Measurements from ENCODE around the gene FAM171A1.
"Not testable (repeated sequence)": the region's sequence is repeated elsewhere in the genome, so short reads cannot be mapped to it uniquely, and the experiment has no call there.

The FAM171A1 gene

DNA sequence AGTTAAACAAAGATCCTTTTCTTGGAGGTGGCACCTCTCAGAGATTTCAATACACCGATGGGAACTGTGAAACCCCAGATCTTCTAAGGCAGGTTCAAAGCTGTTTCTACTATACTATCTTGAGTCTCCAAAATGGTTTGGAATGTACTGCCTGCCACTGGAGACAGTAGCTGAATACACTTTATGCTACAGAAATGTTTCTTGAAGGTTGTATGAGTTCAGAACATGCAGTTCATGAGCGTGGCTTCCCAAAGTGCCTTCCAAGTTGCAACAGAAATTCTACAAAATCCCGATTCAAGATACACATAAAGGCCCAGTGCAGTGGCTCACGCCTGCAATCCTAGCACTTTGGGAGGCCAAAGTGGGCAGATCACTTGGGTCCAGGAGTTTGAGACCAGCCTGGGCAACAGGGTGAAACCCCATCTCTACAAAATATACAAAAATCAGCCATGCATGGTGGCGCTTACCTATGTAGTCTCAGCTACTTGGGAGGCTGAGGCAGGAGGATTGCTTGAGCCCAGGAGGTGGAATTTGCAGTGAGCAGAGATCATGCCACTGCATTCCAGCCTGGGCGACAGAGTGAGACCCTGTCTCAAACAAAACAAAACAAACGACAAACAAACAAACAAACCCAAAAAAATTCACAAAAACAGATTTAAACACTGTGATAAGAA is 36.3 kb downstream of the FAM171A1 start:
- Histone ChIP-seq H3K4me3 (ENCODE audit: low read length in 2 of 2) (no peak overlapping the region), H3K27me3 (ENCODE audit: control insufficient read depth in 2 of 2, insufficient read depth in 2 of 2, low read length in 2 of 2) (no peaks in the 10 kb centered on the region), H3K4me1 (ENCODE audit: control insufficient read depth in 2 of 2, insufficient read depth in 2 of 2, low read length in 2 of 2) (peaks cover 29 to 36% of the 10 kb centered on the region in 2 donors), H3K36me3 (ENCODE audit: control insufficient read depth in 2 of 2, insufficient read depth in 2 of 2, low read length in 2 of 2) (no peaks in the 10 kb centered on the region), H3K27ac (ENCODE audit: low read depth in 2 of 2, low read length in 2 of 2) (peak overlapping the region; percentile 85 to 86), H3K9ac (ENCODE audit: low read depth in 1 of 2, low read length in 2 of 2) (no peak overlapping the region), H3K9me3 (ENCODE audit: control insufficient read depth in 2 of 2, low read length in 2 of 2) (no peaks in the 10 kb centered on the region)

DNA sequence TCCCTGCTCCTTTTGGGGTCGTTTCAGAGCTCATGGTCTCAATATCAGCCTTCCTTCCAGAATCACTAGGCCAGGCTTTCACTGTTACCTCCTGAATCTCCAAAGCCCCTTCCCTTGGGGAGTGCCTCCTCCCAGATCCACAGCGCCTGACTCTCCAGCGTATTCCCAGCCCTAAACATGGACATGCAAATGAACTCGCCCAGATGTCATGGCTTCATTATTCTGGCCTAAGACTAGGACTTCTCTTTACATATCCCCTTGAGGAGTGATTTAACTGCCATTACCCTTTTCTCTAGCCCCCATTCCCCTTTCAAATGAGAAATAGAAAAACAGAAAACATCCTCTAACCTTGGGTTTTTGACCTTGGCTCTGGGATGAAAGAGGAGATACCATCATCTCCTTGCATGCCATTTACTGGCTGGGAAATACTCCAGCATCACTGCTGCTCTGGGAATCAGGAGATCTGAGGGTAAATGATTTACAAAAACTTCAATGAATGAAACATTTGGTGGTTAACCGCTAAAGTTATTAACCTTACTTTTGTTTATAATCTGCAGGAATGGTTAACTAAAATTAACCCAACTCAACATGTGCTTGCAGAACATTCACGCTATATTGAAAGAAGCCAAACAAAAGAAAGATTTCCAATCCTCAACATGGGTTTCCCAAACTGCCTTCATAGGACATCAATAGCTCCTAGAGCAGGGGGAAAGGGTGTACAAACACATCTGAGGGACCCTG is 37.0 kb downstream of the FAM171A1 start:
- no peaks in the 10 kb centered on the region for H3K27me3 ChIP-seq (ENCODE audit: control insufficient read depth in 2 of 2, insufficient read depth in 2 of 2, low read length in 2 of 2)
- H3K9me3 ChIP-seq (ENCODE audit: control insufficient read depth in 2 of 2, low read length in 2 of 2): no peaks in the 10 kb centered on the region
- H3K27ac ChIP-seq (ENCODE audit: low read depth in 2 of 2, low read length in 2 of 2): peak overlapping the region; percentile 85 to 86
- H3K4me3 ChIP-seq (ENCODE audit: low read length in 2 of 2): no peak overlapping the region
- H3K9ac ChIP-seq (ENCODE audit: low read depth in 1 of 2, low read length in 2 of 2): peak overlapping the region in 1 of 2 donors; percentile 45
- H3K36me3 ChIP-seq (ENCODE audit: control insufficient read depth in 2 of 2, insufficient read depth in 2 of 2, low read length in 2 of 2): no peaks in the 10 kb centered on the region
- H3K4me1 ChIP-seq (ENCODE audit: control insufficient read depth in 2 of 2, insufficient read depth in 2 of 2, low read length in 2 of 2): peaks cover 35 to 41% of the 10 kb centered on the region in 2 donors

DNA sequence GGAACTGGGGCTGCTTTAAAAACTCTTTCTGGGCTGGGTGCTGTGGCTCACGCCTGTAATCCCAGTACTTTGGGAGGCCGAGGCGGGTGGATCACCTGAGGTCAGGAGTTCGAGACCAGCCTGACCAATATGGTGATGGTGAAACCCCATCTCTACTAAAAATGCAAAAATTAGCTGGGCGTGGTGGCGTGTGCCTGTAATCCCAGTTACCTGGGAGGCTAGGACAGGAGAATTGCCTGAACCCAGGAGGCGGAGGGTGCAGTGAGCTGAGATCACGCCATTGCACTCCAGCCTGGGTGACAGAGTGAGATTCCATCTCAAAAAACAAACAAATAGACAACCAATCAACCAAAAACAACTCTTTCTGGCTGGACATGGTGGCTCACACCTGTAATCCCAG is 37.9 kb downstream of the FAM171A1 start:
- Histone ChIP-seq H3K4me1 (ENCODE audit: control insufficient read depth in 2 of 2, insufficient read depth in 2 of 2, low read length in 2 of 2) (peaks cover 35 to 41% of the 10 kb centered on the region in 2 donors), H3K27ac (ENCODE audit: low read depth in 2 of 2, low read length in 2 of 2) (peak overlapping the region; percentile 85 to 86)
- H3K9me3 ChIP-seq (ENCODE audit: control insufficient read depth in 2 of 2, low read length in 2 of 2); H3K27me3 ChIP-seq (ENCODE audit: control insufficient read depth in 2 of 2, insufficient read depth in 2 of 2, low read length in 2 of 2); H3K9ac ChIP-seq (ENCODE audit: low read depth in 1 of 2, low read length in 2 of 2); H3K36me3 ChIP-seq (ENCODE audit: control insufficient read depth in 2 of 2, insufficient read depth in 2 of 2, low read length in 2 of 2); H3K4me3 ChIP-seq (ENCODE audit: low read length in 2 of 2): not testable (repeated sequence)

DNA sequence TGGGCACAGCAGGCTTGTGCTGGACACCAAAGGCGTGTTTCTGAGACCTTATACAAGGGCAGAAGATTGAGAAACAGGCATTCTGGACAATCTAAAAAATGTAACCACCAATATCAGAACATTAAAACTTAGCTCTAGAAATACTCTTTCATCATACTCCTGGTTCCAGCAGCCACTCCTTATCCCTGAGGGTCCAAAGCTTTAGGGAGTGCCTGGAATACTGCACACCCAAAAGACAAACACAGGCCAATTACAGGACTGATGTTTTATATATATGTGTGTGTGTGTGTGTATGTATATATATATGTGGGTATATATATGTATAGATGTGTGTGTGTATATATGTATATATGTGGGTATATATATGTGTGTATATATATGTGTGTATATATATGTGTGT is 39.6 kb downstream of the FAM171A1 start:
- H3K27ac ChIP-seq (ENCODE audit: low read depth in 2 of 2, low read length in 2 of 2): peak overlapping the region; percentile 90 to 93
- H3K9ac ChIP-seq (ENCODE audit: low read depth in 1 of 2, low read length in 2 of 2): peak overlapping the region; percentile 70 to 72
- no peaks in the 10 kb centered on the region for H3K36me3 ChIP-seq (ENCODE audit: control insufficient read depth in 2 of 2, insufficient read depth in 2 of 2, low read length in 2 of 2)
- H3K4me1 ChIP-seq (ENCODE audit: control insufficient read depth in 2 of 2, insufficient read depth in 2 of 2, low read length in 2 of 2): peaks cover 37 to 47% of the 10 kb centered on the region in 2 donors
- H3K9me3 ChIP-seq (ENCODE audit: control insufficient read depth in 2 of 2, low read length in 2 of 2): no peaks in the 10 kb centered on the region
- H3K4me3 ChIP-seq (ENCODE audit: low read length in 2 of 2): peak overlapping the region in 1 of 2 donors; percentile 62
- no peaks in the 10 kb centered on the region for H3K27me3 ChIP-seq (ENCODE audit: control insufficient read depth in 2 of 2, insufficient read depth in 2 of 2, low read length in 2 of 2)

DNA sequence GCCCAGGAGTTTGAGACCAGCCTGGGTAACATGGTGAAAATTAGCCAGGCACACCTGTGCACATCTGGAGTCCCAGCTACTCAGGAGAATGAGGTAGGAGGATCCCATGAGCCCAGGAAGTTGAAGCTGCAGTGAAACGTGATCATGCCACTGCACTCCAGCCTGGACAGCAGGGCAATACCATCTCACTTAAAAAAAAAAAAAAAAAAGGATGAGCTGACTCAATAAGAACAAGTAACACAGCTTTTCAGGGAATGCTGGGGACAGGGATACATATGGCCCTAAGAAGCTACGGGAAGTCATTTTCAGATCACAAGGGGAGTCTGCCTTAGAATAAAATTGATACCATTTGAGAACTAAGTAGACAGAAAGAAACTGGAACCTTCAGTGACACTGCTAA is 41.7 kb downstream of the FAM171A1 start:
- no peak overlapping the region for H3K4me3 ChIP-seq (ENCODE audit: low read length in 2 of 2)
- H3K36me3 ChIP-seq (ENCODE audit: control insufficient read depth in 2 of 2, insufficient read depth in 2 of 2, low read length in 2 of 2): no peaks in the 10 kb centered on the region
- H3K9me3 ChIP-seq (ENCODE audit: control insufficient read depth in 2 of 2, low read length in 2 of 2): no peaks in the 10 kb centered on the region
- no peaks in the 10 kb centered on the region for H3K27me3 ChIP-seq (ENCODE audit: control insufficient read depth in 2 of 2, insufficient read depth in 2 of 2, low read length in 2 of 2)
- no peak overlapping the region for H3K9ac ChIP-seq (ENCODE audit: low read depth in 1 of 2, low read length in 2 of 2)
- H3K27ac ChIP-seq (ENCODE audit: low read depth in 2 of 2, low read length in 2 of 2): no peak overlapping the region
- H3K4me1 ChIP-seq (ENCODE audit: control insufficient read depth in 2 of 2, insufficient read depth in 2 of 2, low read length in 2 of 2): peaks cover 28 to 36% of the 10 kb centered on the region in 2 donors

DNA sequence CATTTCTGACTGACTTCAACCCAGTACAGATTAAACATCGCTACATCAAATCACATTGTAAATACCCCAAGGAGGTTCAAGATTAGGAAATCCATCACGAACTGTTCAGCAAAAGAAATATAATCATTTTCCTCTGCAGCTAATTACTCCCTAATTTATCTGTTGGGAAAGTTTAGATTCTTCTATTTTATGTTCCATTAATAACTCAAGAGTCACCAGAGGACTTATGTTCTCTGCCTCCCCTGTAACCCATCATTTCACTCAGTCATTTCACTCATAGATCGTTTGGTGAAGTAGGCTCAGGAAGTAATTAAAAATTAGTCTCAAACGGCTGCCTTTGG is 45.2 kb downstream of the FAM171A1 start:
- no peak overlapping the region for H3K9ac ChIP-seq (ENCODE audit: low read depth in 1 of 2, low read length in 2 of 2)
- H3K36me3 ChIP-seq (ENCODE audit: control insufficient read depth in 2 of 2, insufficient read depth in 2 of 2, low read length in 2 of 2): no peaks in the 10 kb centered on the region
- H3K27ac ChIP-seq (ENCODE audit: low read depth in 2 of 2, low read length in 2 of 2): no peak overlapping the region
- H3K27me3 ChIP-seq (ENCODE audit: control insufficient read depth in 2 of 2, insufficient read depth in 2 of 2, low read length in 2 of 2): no peaks in the 10 kb centered on the region
- H3K4me3 ChIP-seq (ENCODE audit: low read length in 2 of 2): no peak overlapping the region
- no peaks in the 10 kb centered on the region for H3K9me3 ChIP-seq (ENCODE audit: control insufficient read depth in 2 of 2, low read length in 2 of 2)
- peaks cover 19 to 25% of the 10 kb centered on the region in 2 donors for H3K4me1 ChIP-seq (ENCODE audit: control insufficient read depth in 2 of 2, insufficient read depth in 2 of 2, low read length in 2 of 2)

DNA sequence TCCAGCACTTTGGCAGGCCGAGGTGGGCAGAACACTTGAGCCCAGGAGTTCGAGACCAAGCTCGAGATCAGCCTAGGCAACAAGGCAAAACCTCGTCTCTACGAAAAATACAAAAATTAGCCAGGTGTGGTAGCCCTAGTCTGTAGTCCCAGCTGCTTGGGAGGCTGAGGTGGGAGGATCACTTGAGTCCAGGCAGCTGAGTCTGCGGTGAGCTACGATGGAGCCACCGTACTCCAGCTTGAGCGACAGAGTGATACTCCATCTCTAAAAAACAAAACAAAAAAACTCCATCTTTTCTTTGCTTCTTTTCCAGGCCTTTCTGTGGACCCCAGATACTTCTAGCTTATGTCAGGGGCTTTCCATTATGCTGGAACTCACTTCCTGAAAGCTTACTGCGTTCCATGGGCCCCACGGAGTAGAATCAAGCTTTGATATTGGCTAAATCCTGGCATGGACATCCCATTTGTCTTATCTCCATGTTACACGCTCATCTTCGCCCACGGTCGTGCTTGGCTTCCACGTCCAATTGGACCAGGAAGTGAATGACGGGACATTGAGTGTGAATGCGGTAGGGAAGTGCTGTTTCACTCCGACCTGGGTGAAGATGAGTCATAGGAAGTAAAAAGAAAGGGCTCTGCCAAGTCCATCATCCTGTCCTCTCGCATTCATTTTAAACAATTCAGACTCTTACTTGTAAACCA is 45.7 kb downstream of the FAM171A1 start:
- no peaks in the 10 kb centered on the region for H3K27me3 ChIP-seq (ENCODE audit: control insufficient read depth in 2 of 2, insufficient read depth in 2 of 2, low read length in 2 of 2)
- H3K4me1 ChIP-seq (ENCODE audit: control insufficient read depth in 2 of 2, insufficient read depth in 2 of 2, low read length in 2 of 2): peaks cover 17 to 28% of the 10 kb centered on the region in 2 donors
- H3K36me3 ChIP-seq (ENCODE audit: control insufficient read depth in 2 of 2, insufficient read depth in 2 of 2, low read length in 2 of 2): no peaks in the 10 kb centered on the region
- no peak overlapping the region for H3K4me3 ChIP-seq (ENCODE audit: low read length in 2 of 2)
- H3K27ac ChIP-seq (ENCODE audit: low read depth in 2 of 2, low read length in 2 of 2): peak overlapping the region in 1 of 2 donors; percentile 10
- H3K9me3 ChIP-seq (ENCODE audit: control insufficient read depth in 2 of 2, low read length in 2 of 2): no peaks in the 10 kb centered on the region
- no peak overlapping the region for H3K9ac ChIP-seq (ENCODE audit: low read depth in 1 of 2, low read length in 2 of 2)

DNA sequence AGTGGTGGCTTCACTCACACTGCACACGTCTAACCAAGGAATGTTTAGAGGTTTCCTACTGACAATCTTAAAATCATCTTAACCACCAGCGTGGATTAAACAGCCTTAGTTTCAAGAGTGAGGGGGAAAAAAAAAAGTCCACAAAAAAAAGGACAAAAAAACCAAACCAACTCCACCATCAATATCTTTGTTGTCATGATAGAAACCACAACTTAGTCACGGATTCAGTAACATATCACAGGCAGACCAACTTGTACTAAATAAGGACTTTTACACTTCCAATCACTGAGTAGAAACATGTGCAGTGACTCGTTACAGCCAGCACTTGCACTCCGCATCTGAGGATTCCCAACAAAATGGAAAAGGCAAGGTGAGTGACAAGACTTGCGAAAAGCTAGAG is 46.5 kb downstream of the FAM171A1 start:
- H3K4me1 ChIP-seq (ENCODE audit: control insufficient read depth in 2 of 2, insufficient read depth in 2 of 2, low read length in 2 of 2): peaks cover 13 to 22% of the 10 kb centered on the region in 2 donors
- H3K9ac ChIP-seq (ENCODE audit: low read depth in 1 of 2, low read length in 2 of 2): no peak overlapping the region
- no peaks in the 10 kb centered on the region for H3K9me3 ChIP-seq (ENCODE audit: control insufficient read depth in 2 of 2, low read length in 2 of 2)
- no peak overlapping the region for H3K4me3 ChIP-seq (ENCODE audit: low read length in 2 of 2)
- H3K36me3 ChIP-seq (ENCODE audit: control insufficient read depth in 2 of 2, insufficient read depth in 2 of 2, low read length in 2 of 2): no peaks in the 10 kb centered on the region
- H3K27me3 ChIP-seq (ENCODE audit: control insufficient read depth in 2 of 2, insufficient read depth in 2 of 2, low read length in 2 of 2): no peaks in the 10 kb centered on the region
- H3K27ac ChIP-seq (ENCODE audit: low read depth in 2 of 2, low read length in 2 of 2): no peak overlapping the region

DNA sequence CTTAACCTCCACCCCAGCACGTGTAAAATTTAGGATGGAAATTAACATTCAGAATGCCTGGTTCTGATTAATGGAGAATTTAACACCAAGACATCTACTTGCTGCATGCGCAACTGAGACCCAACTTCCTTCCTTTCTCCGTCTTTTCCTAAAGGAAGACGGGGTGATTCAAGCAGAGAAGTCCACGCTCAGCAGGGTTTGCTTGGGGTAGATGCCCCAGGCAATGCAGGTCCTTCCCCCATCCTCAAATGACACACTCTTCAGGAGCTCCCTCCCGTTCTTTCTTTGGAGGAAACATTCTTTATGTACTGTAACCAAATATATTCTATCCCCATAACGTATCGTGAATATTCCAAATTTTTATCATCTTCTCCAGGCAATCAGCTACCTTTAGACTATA is 47.0 kb downstream of the FAM171A1 start:
- Histone ChIP-seq H3K27ac (ENCODE audit: low read depth in 2 of 2, low read length in 2 of 2) (no peak overlapping the region), H3K4me1 (ENCODE audit: control insufficient read depth in 2 of 2, insufficient read depth in 2 of 2, low read length in 2 of 2) (peaks cover 9 to 18% of the 10 kb centered on the region in 2 donors), H3K4me3 (ENCODE audit: low read length in 2 of 2) (no peak overlapping the region), H3K36me3 (ENCODE audit: control insufficient read depth in 2 of 2, insufficient read depth in 2 of 2, low read length in 2 of 2) (no peaks in the 10 kb centered on the region), H3K9ac (ENCODE audit: low read depth in 1 of 2, low read length in 2 of 2) (no peak overlapping the region), H3K9me3 (ENCODE audit: control insufficient read depth in 2 of 2, low read length in 2 of 2) (no peaks in the 10 kb centered on the region), H3K27me3 (ENCODE audit: control insufficient read depth in 2 of 2, insufficient read depth in 2 of 2, low read length in 2 of 2) (no peaks in the 10 kb centered on the region)

DNA sequence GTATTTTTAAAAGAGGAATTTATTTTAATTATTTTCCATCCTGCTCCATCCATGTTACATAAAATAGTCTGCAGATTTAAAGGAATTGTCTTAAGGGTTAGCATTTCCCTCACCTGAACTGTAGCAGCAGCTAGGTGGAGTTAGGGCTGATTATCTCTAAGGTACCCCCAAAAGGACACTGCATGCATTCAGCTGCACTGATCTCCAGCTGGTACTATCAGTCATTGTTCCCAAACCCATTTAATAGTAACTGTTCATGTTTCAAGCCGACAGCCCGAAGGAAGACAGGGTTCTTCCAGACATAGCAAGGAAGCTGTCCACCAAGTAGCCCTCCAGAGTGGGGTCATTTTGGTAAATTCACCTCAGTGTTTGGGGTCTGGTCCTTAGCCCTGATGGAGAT is 48.7 kb downstream of the FAM171A1 start:
- Histone ChIP-seq H3K4me3 (ENCODE audit: low read length in 2 of 2) (no peak overlapping the region), H3K9ac (ENCODE audit: low read depth in 1 of 2, low read length in 2 of 2) (no peak overlapping the region), H3K27ac (ENCODE audit: low read depth in 2 of 2, low read length in 2 of 2) (no peak overlapping the region)

More for the DNA sequence above, 48.7 kb downstream of the FAM171A1 start:
- Histone ChIP-seq H3K27me3 (ENCODE audit: control insufficient read depth in 2 of 2, insufficient read depth in 2 of 2, low read length in 2 of 2) (no peaks in the 10 kb centered on the region), H3K4me1 (ENCODE audit: control insufficient read depth in 2 of 2, insufficient read depth in 2 of 2, low read length in 2 of 2) (peaks cover 9 to 18% of the 10 kb centered on the region in 2 donors), H3K36me3 (ENCODE audit: control insufficient read depth in 2 of 2, insufficient read depth in 2 of 2, low read length in 2 of 2) (no peaks in the 10 kb centered on the region), H3K9me3 (ENCODE audit: control insufficient read depth in 2 of 2, low read length in 2 of 2) (no peaks in the 10 kb centered on the region)
